GM12878 (cell line): ENCODE results near the gene UGT2A3. TPM values are rescaled to one million over a fixed set of nuclear protein-coding genes. Genes with fewer than 3 reads are reported as not detected.

ENCODE experiments used
- ATAC-seq: fragments of 200-7000 bp; cut with Tn5 transposase; 3 replicates; pipeline ENCODE4 v1.9.1; 2020; ENCODE audit warnings: mild to moderate bottlenecking, moderate library complexity
- BruUV-seq: library from RNA; stranded (reverse); fragments of 400-500 nt; replicated peaks from 2 replicates; lab custom pipeline; 2021; lab: Mats Ljungman, UMichigan
- CTCF ChIA-PET: fragments of 300-600 bp; sonication (Branson Sonifier 250); formaldehyde crosslinking; extraction: SDS; loops from one replicate; lab custom pipeline; 2021; ENCODE audit warnings: inconsistent platforms; lab: Yijun Ruan, JAX
- POLR2A ChIA-PET: fragments of 350-600 bp; formaldehyde crosslinking; extraction: SDS; loops from one replicate; lab custom pipeline; 2021; ENCODE audit warnings: inconsistent platforms; lab: Charles Lee
- RAD21 ChIA-PET: fragments of 300-600 bp; sonication (Branson Sonifier 250); formaldehyde crosslinking; loops from one replicate; lab custom pipeline; 2023; ENCODE audit warnings: antibody characterized with exemption; ENCODE audit not compliant: unreplicated experiment; lab: Charles Lee
- SMC1A ChIA-PET: fragments of 300-600 bp; sonication (Branson Sonifier 250); formaldehyde crosslinking; loops from one replicate; lab custom pipeline; 2023; ENCODE audit not compliant: unreplicated experiment, uncharacterized antibody; lab: Charles Lee
- DNase-seq: peaks from one replicate; pipeline ENCODE4 v3.0.0-alpha.2; 2011; ENCODE audit warnings: low read depth, low spot score
- FAIRE-seq: peaks from 3 replicates; lab custom pipeline; 2011; peaks lifted over from hg19 to GRCh38; lab: Jason Lieb, UNC
- H2AFZ ChIP-seq: 2 replicates; pipeline ENCODE4 v1.6.0; 2011; ENCODE audit warnings: low read depth, low read length, control low read depth; ENCODE audit not compliant: control insufficient read depth
- H3K27ac ChIP-seq: 2 replicates; pipeline ENCODE4 v1.5.1; 2011; ENCODE audit warnings: control low read depth; ENCODE audit not compliant: control insufficient read depth, insufficient read depth
- H3K27me3 ChIP-seq, 2 experiments: replicated peaks in 1 of 2; 2 replicates each; pipeline versions ENCODE4 v1.6.0 to v1.6.1; 2011; ENCODE audit warnings: low read length in 1 of 2; ENCODE audit not compliant: control insufficient read depth in 2 of 2, insufficient read depth in 2 of 2
- H3K36me3 ChIP-seq, 2 experiments: 2 replicates each; pipeline ENCODE4 v1.5.1; 2011; ENCODE audit warnings: low read length in 1 of 2; ENCODE audit not compliant: control insufficient read depth in 2 of 2, insufficient read depth in 2 of 2
- H3K4me1 ChIP-seq: 2 replicates; pipeline ENCODE4 v1.6.1; 2011; ENCODE audit warnings: mild to moderate bottlenecking, low read length, moderate library complexity, mixed read lengths; ENCODE audit not compliant: control insufficient read depth, insufficient read depth
- H3K4me2 ChIP-seq: 2 replicates; pipeline ENCODE4 v1.6.0; 2011; ENCODE audit warnings: control low read depth; ENCODE audit not compliant: control insufficient read depth, insufficient read depth
- H3K4me3 ChIP-seq: fragments of 200-600 bp; sonication (generic); 2 replicates; pipeline ENCODE4 v1.5.1; 2016
- H3K79me2 ChIP-seq: 2 replicates; pipeline ENCODE4 v1.6.0; 2011; ENCODE audit warnings: low read length; ENCODE audit not compliant: control insufficient read depth, insufficient read depth
- H3K9ac ChIP-seq: 2 replicates; pipeline ENCODE4 v1.8.0; 2011; ENCODE audit warnings: low read length, control low read depth, mixed read lengths; ENCODE audit not compliant: control insufficient read depth, insufficient read depth
- H3K9me3 ChIP-seq: replicated peaks from 3 replicates; pipeline ENCODE4 v1.5.1; 2011; ENCODE audit warnings: mild to moderate bottlenecking, low read length; ENCODE audit not compliant: control insufficient read depth, insufficient read depth
- H4K20me1 ChIP-seq: 2 replicates; pipeline ENCODE4 v1.6.0; 2011; ENCODE audit not compliant: control insufficient read depth, insufficient read depth
- CTCF ChIP-seq, 3 experiments: IDR thresholded peaks in 2 of 3; conservative IDR thresholded peaks in 1 of 3; 2 replicates each; pipeline ENCODE4 v1.5.1; 2011; ENCODE audit warnings: low read depth in 3 of 3, low read length in 3 of 3, mild to moderate bottlenecking in 3 of 3, control low read depth in 2 of 3, moderate library complexity in 2 of 3, inconsistent platforms in 1 of 3, mixed read lengths in 1 of 3; ENCODE audit not compliant: control insufficient read depth in 2 of 3, insufficient read depth in 1 of 3; ENCODE audit errors: extremely low read depth in 1 of 3
- HDAC2 ChIP-seq: fragments of 200-600 bp; sonication (generic); IDR thresholded peaks from 2 replicates; pipeline ENCODE4 v1.6.1; 2017
- NBN ChIP-seq: fragments of 450-650 bp; IDR thresholded peaks from 2 replicates; pipeline ENCODE4 v1.6.1; 2016
- RAD21 ChIP-seq: IDR thresholded peaks from 2 replicates; pipeline ENCODE4 v1.6.1; 2011; ENCODE audit warnings: mild to moderate bottlenecking, low read depth, low read length, moderate library complexity; ENCODE audit not compliant: insufficient read depth
- SMC3 ChIP-seq: IDR thresholded peaks from 2 replicates; pipeline ENCODE4 v1.6.1; 2011; ENCODE audit warnings: low read length, improper control_type of control experiment, borderline replicate concordance
- ZBED1 ChIP-seq: IDR thresholded peaks from 2 replicates; pipeline ENCODE4 v1.6.1; 2016; ENCODE audit warnings: borderline replicate concordance
- ZZZ3 ChIP-seq: IDR thresholded peaks from 2 replicates; pipeline ENCODE4 v1.6.1; 2011; ENCODE audit warnings: low read depth; ENCODE audit not compliant: control insufficient read depth, insufficient read length
- WGBS: methylation state at CpG from one replicate; pipeline ENCODE4 v1.1.6; 2016; ENCODE audit warnings: low lambda C conversion rate; ENCODE audit not compliant: insufficient replicate concordance, insufficient coverage; ENCODE audit errors: missing lambda C conversion rate; 5-methylcytosine and 5-hydroxymethylcytosine counted together
- in situ Hi-C: fragments of 300-500 bp; cut with MboI; formaldehyde crosslinking; loops from 9 replicates; pipeline ENCODE4 v1.14.3; 2018; ENCODE audit warnings: mixed read lengths
- intact Hi-C: fragments of 100-400 bp; cut with micrococcal nuclease; formaldehyde crosslinking; loops from one replicate; pipeline ENCODE4 v1.14.2; 2022; ENCODE audit not compliant: unreplicated experiment
- polyA plus RNA-seq, 11 experiments: library from polyadenylated mRNA; depleted of rRNA in 4 of 11; unstranded in 6 of 11; stranded (reverse) in 5 of 11; fragments of >200 nt; fragmentation: Nextera tagmentation in 4 of 11; fragmentation: Illumina TruSeq in 1 of 11; extraction: Ambion mirVana in 4 of 11; extraction: Trizol in 1 of 11; gene quantifications; 1 replicate in 1 of 11; 2 replicates in 10 of 11; pipeline versions ENCODE4 v1.2.1 to v1.2.3, GENCODE V29; 2011 to 2016; ENCODE audit warnings: inconsistent platforms in 2 of 11, missing spikeins in 2 of 11, low read depth in 1 of 11
- total RNA-seq, 4 experiments: library from RNA; depleted of rRNA in 3 of 4; stranded (reverse); fragments of >200 nt in 3 of 4; fragmentation: Illumina TruSeq in 1 of 4; extraction: Trizol in 1 of 4; gene quantifications; 2 replicates each; pipeline versions ENCODE4 v1.2.1 to v1.2.3, GENCODE V29; 2013 to 2021

Gene UGT2A3
- total and polyA plus RNA-seq, 10 of the 15 experiments (the other 5 are each of a cell fraction or from before 2014, with no cell fraction given): 0.04 to 0.18 (median 0.09) TPM; not detected in 2

- no TSS peak for BruUV-seq
- Histone ChIP-seq H3K27ac (no peak overlapping the region), H4K20me1 (no peaks in the 10 kb centered on the region), H3K4me3 (no peak overlapping the region), H3K79me2 (no peaks in the 10 kb centered on the region), H3K9me3 (no peaks in the 10 kb centered on the region), H3K4me2 (no peak overlapping the region), H3K36me3 (no peaks in the 10 kb centered on the region), H3K9ac (no peak overlapping the region), H3K4me1 (no peaks in the 10 kb centered on the region), H2AFZ (no peak overlapping the region; the same call in 1 of the 2 replicates), H3K27me3 (no peaks in the 10 kb centered on the region)
- TF ChIP-seq HDAC2 (no peak), SMC3 (peak; percentile 30; the same call in 1 of the 2 replicates), CTCF (IDR thresholded peaks at IDR 0.05 in 2 of 3, conservative IDR thresholded peaks at IDR 0.05 in 1 of 3; ENCODE audit: control insufficient read depth in 2 of 3, extremely low read depth in 1 of 3, insufficient read depth in 1 of 3, low read depth in 3 of 3, low read length in 3 of 3) (peak; percentile 26 to 36 (median 35); a peak in 3 of 6 replicates), RAD21 (peak; percentile 48), ZBED1 (no peak), ZZZ3 (no peak), NBN (peak; percentile 46; the same call in 1 of the 2 replicates)
- in situ Hi-C loops (loop anchor here (10.0 kb wide), 1 partner anchor 270 kb away; no protein-coding TSS in a partner anchor), intact Hi-C loops (loop anchor here (1.0 to 10.0 kb wide), 5 partner anchors 121 to 630 kb away; no protein-coding TSS in a partner anchor)
- CTCF ChIA-PET: interaction anchor here (0.6 to 3.1 kb wide), 25 partner anchors 10 to 406 kb away, joined by 3 to 42 read pairs (median 5); partner anchors contain the start of gene UGT2A3
- POLR2A ChIA-PET: interaction anchor here (0.7 to 1.7 kb wide), 2 partner anchors 145 to 153 kb away, joined by 3 to 4 read pairs; no protein-coding TSS in a partner anchor
- peak; percentile 13 for FAIRE-seq
- WGBS: 20% methylated on average over 6 of the region's 6 CpGs
- peak; percentile 83 for ATAC-seq
- SMC1A ChIA-PET: interaction anchor here (0.6 to 2.6 kb wide), 26 partner anchors 10 to 267 kb away, joined by 3 to 40 read pairs (median 4); partner anchors contain the start of gene UGT2A3
- peak; percentile 21 for DNase-seq
- RAD21 ChIA-PET: interaction anchor here (0.8 to 3.1 kb wide), 13 partner anchors 40 to 407 kb away, joined by 3 to 29 read pairs (median 8); partner anchors contain the start of gene UGT2A3
These were observed 46.8 kb downstream of the UGT2A3 start for GRCh38 chr4:68904786-68905185.
